GM21737 (cell line): Measurements from ENCODE around the gene ACTBL2.

ENCODE experiments used
- ATAC-seq: cut with Tn5 transposase; IDR thresholded peaks from one replicate; pipeline ENCODE4 v1.9.1; 2021; ENCODE audit warnings: mild to moderate bottlenecking, moderate library complexity; ENCODE audit not compliant: unreplicated experiment

The ACTBL2 gene

DNA sequence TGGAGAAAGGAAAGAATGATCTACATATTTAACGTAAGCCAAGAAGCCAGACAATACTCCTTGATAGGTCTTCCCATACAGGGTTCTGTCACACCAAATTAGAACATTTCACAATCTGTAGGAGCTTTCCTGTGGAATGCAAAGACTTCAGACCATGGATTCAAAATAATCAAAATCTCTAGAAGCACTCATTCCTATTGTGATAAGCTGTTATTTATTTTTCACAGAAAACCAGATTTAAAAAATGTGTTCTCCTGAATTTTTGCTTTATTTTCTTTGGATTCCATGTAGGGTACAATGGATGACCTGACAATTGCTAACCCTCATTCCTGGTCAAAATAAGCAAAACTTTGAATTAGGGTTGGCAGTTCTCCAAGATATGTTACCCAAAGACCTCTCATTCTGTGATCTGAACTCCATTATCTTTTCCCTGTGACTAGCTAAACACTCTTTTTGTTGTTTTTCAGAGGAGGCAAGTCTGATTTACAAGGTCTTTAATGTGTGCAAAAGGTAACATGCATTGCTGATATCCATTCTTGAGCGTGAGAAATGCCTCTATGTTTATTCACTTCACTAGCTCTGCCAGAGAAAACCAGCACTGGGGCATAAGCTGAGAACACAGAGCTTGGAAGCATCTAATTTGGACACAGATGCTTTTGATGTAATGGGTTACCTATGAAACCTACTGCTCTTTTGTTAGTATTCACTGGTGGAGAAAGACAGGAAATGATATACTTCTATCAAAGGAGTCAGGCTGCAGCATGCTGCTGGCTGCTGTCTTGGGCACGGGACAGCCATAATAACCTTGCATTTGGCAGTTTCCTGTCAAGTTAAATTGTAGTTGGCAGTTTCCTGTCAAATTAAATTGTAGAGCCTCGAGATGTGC, 31.4 kb downstream of the ACTBL2 start:
- no peak for ATAC-seq

DNA sequence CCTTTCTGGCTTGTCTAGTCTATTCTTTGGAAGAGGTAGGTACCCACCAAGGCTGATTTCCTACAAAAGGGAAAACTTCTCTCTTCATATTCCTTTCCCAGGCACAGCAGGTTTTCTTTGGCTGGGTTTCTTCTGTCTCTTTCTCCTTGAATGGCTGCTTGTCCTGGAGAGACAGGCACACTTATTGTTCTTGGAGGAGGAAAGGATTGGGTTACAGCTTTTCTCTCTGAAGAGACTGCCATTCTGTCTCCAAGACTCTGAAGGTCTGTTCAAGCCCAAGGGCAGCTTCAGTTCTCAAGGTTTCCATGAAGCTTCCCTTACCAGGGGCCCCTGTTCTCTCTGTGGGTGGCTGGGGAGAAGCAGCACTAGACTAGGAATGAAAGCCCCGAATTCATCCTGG, 33.9 kb downstream of the ACTBL2 start:
- ATAC-seq, result no peak

- no peak for ATAC-seq
These were observed 34.3 kb downstream of the ACTBL2 start for GRCh38 chr5:57448287-57448686.

DNA sequence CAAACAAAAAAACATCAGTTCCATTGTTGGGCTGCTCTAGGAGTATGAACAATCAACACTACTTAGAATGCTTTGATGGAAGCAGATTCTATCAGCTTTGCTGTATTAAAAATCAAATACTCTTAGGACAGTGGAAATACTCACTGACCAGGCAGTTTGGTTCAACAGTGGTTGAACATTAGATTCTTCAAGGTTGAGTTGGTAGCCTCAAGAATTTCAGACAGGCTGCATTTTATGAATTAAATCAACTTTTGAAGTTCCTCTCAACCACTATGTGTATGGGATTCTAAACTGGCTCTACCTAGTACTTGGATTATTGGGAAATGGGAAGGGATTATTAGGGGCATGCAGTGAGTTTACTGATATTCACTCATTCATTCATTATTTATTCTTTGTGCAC, 35.0 kb downstream of the ACTBL2 start:
- ATAC-seq, result no peak

DNA sequence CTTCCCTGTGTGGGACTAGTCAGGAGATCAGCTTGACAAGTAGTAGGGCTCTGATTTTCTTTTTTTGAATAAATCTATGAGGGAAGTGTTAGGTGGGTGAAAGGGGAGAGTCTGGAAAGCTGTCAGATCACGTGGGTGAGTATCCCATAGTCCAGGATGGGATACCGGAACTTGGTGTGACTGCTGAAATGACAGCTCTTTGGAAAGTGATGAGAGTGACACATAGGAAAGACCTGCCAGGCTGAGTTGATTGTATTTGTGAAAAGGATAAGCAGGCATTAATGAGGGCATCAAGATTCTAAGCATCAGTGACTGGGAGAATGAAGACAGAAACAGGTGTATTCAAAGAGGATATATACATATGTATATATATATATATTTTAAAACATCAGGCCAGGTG, 35.6 kb downstream of the ACTBL2 start:
- ATAC-seq, result no peak

- ATAC-seq, result no peak
These were observed 36.9 kb downstream of the ACTBL2 start for GRCh38 chr5:57445705-57446037.

- ATAC-seq, result no peak
These were observed 37.5 kb downstream of the ACTBL2 start for GRCh38 chr5:57445006-57445704.

- ATAC-seq, result no peak
These were observed 40.4 kb downstream of the ACTBL2 start for GRCh38 chr5:57442080-57442839.

DNA sequence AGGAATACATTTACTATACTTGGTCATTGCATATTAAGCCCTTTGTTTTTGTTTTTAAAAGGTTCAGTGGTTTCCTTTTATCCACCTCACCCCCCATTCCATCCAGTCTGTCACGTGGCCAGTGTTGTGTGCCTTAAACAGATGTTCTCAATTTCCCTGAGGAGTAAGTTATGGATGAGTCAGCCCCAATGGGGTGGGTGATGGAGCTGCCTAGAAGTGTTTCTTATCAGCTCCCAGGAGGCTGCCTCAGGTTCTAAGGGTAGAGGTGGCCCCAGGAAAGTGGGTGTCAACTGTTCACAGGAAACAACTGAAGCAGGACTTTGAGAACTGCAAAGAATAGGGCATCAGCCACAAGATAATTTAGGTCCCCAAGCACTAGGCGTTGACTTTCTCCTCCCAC, 41.1 kb downstream of the ACTBL2 start:
- no peak for ATAC-seq

DNA sequence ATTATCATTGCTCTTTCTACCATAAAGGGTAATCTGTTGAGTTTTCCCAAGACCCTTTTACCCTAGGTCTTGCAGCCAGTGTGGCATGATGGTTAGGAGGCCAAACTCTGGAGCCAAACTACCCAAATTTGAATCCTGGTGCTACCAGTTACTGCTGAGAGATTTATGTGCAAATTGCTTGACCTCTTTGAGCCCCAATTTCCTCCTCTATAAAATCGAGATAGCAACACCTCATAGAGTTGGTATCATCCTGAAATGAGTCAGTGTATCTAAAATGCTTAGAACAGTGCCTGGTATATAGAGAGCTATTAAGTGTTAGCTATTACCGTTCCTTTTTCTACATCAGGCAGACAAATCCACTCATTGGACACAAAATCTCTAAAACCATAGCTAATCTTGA, 43.0 kb downstream of the ACTBL2 start:
- no peak for ATAC-seq

- ATAC-seq, result no peak
These were observed 44.4 kb downstream of the ACTBL2 start for GRCh38 chr5:57437976-57438805.

GRCh38 chr5:57436586-57436985, 46.0 kb downstream of the ACTBL2 start:
- no peak for ATAC-seq

DNA sequence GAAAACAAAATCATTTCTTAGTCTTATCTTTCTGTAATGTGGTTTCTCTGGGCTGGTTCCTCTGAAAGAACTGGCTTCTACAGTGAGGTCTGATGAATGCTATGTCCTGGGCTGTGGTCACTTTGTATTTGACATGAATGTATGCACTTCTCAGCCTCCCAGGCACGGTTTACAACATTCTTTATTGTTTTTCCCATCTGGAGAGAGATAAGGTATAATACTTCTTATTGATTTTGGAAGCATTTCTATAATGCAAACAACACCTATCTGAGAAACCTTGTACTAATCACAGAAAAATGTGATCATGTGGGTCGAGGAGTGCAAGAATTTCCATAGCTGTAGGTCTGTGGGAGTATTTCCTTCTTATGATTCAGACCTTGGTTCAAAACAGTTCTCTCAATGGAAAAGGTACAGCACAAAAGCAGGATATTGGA, 46.9 kb downstream of the ACTBL2 start:
- no peak for ATAC-seq

GRCh38 chr5:57434683-57435082, 47.9 kb downstream of the ACTBL2 start:
- no peak for ATAC-seq

GRCh38 chr5:57434227-57434640, 48.4 kb downstream of the ACTBL2 start:
- no peak for ATAC-seq

- ATAC-seq, result no peak
These were observed 49.7 kb downstream of the ACTBL2 start for GRCh38 chr5:57432876-57433275.

DNA sequence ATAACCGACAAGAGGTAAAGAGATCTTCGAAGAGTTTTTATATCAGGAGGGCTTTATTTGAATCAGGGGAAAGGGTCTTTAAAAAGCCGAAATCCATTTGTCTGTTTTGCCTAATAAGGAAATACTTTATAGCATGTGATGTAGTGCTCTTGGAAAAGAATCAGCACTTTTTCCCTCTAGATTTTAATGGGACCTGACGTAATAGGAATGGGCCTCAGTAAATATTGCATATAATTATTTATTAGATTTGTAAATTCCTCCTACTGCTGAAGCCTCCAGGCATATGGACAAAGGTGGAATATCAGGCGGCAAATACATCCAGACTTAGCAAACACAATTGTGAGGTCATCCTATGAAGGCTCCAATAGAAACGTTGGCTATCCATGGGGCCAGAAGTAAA, 50.9 kb downstream of the ACTBL2 start:
- no peak for ATAC-seq
